Measurements from ENCODE around the gene CHMP3.

GRCh38 chr2:86468162-86469033 is 94.8 kb downstream of the CHMP3 start:
- no peak for TF ChIP-seq REST (IDR thresholded peaks at IDR 0.05; ENCODE audit: insufficient replicate concordance, low read depth)
- TF ChIP-seq CTCF (IDR thresholded peaks at IDR 0.05; ENCODE audit: insufficient read depth, low read length), result no peak

Data from HL-60 (cell line).